Measurements from ENCODE around the gene ATAD3B. TPM values are rescaled to one million over a fixed set of nuclear protein-coding genes. Genes with fewer than 3 reads are reported as not detected.
"Not testable (repeated sequence)": the region's sequence is repeated elsewhere in the genome, so short reads cannot be mapped to it uniquely, and the experiment has no call there.

Gene ATAD3B
- total RNA-seq, 1 experiment from 2014 or later: 104 TPM

- no peak for ATAC-seq
- CTCF ChIA-PET: interaction anchor here (0.7 kb wide), 1 partner anchor 37 kb away, joined by 3 read pairs; no protein-coding TSS in a partner anchor
These were observed 19.2 kb downstream of the ATAD3B start for GRCh38 chr1:1490633-1491230.

GRCh38 chr1:1491601-1492000, 20.0 kb downstream of the ATAD3B start:
- intact Hi-C loops (cut with micrococcal nuclease; ENCODE audit: unreplicated experiment) (no loop called here), in situ Hi-C loops (cut with HindIII; ENCODE audit: low pct_unique_long_range_greater_than_20kb, low sequenced_read_pairs) (no loop called here)
- BruUV-seq (replicated peaks): no TSS peak
- CTCF ChIA-PET: no interaction called here
- no peak overlapping the region for H3K4me3 ChIP-seq (ENCODE audit: low read depth in 2 of 2, low read length in 2 of 2)
- H3K4me1 ChIP-seq (ENCODE audit: control insufficient read depth, insufficient read depth, low read length): no peaks in the 10 kb centered on the region
- POLR2A ChIA-PET: no interaction called here
- TF ChIP-seq, protein P1, sequence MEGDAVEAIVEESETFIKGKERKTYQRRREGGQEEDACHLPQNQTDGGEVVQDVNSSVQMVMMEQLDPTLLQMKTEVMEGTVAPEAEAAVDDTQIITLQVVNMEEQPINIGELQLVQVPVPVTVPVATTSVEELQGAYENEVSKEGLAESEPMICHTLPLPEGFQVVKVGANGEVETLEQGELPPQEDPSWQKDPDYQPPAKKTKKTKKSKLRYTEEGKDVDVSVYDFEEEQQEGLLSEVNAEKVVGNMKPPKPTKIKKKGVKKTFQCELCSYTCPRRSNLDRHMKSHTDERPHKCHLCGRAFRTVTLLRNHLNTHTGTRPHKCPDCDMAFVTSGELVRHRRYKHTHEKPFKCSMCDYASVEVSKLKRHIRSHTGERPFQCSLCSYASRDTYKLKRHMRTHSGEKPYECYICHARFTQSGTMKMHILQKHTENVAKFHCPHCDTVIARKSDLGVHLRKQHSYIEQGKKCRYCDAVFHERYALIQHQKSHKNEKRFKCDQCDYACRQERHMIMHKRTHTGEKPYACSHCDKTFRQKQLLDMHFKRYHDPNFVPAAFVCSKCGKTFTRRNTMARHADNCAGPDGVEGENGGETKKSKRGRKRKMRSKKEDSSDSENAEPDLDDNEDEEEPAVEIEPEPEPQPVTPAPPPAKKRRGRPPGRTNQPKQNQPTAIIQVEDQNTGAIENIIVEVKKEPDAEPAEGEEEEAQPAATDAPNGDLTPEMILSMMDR (IDR thresholded peaks at IDR 0.05): no peak
- TF ChIP-seq POLR2AphosphoS5 (IDR thresholded peaks at IDR 0.05; ENCODE audit: low read depth, low read length) (no peak), SIN3A (IDR thresholded peaks at IDR 0.05; ENCODE audit: borderline replicate concordance, insufficient read depth, low read depth, low read length) (no peak)
- no peak overlapping the region for H3K27ac ChIP-seq (ENCODE audit: low read length)
- DNase-seq (ENCODE audit: low read depth, low spot score): no peak
- peaks cover 6% of the 10 kb centered on the region for H3K36me3 ChIP-seq (ENCODE audit: control insufficient read depth, insufficient read depth, low read length)
- H3K27me3 ChIP-seq (ENCODE audit: control insufficient read depth, insufficient read depth, low read length): no peaks in the 10 kb centered on the region
- ATAC-seq: no peak
- H3K9me3 ChIP-seq (ENCODE audit: control insufficient read depth, insufficient read depth, low read depth, low read length): no peaks in the 10 kb centered on the region

More at GRCh38 chr1:1490633-1491230, 19.2 kb downstream of the ATAD3B start:
- no peaks in the 10 kb centered on the region for H3K4me1 ChIP-seq (ENCODE audit: control insufficient read depth, insufficient read depth, low read length)
- POLR2A ChIA-PET: no interaction called here
- BruUV-seq (replicated peaks): no TSS peak
- no peak for DNase-seq (ENCODE audit: low read depth, low spot score)
- peaks cover 6% of the 10 kb centered on the region for H3K36me3 ChIP-seq (ENCODE audit: control insufficient read depth, insufficient read depth, low read length)
- no peak overlapping the region for H3K27ac ChIP-seq (ENCODE audit: low read length)
- no peak overlapping the region for H3K4me3 ChIP-seq (ENCODE audit: low read depth in 2 of 2, low read length in 2 of 2)
- intact Hi-C loops (cut with micrococcal nuclease; ENCODE audit: unreplicated experiment) (no loop called here), in situ Hi-C loops (cut with HindIII; ENCODE audit: low pct_unique_long_range_greater_than_20kb, low sequenced_read_pairs) (no loop called here)
- H3K27me3 ChIP-seq (ENCODE audit: control insufficient read depth, insufficient read depth, low read length): no peaks in the 10 kb centered on the region
- H3K9me3 ChIP-seq (ENCODE audit: control insufficient read depth, insufficient read depth, low read depth, low read length): no peaks in the 10 kb centered on the region
- TF ChIP-seq, protein P2, sequence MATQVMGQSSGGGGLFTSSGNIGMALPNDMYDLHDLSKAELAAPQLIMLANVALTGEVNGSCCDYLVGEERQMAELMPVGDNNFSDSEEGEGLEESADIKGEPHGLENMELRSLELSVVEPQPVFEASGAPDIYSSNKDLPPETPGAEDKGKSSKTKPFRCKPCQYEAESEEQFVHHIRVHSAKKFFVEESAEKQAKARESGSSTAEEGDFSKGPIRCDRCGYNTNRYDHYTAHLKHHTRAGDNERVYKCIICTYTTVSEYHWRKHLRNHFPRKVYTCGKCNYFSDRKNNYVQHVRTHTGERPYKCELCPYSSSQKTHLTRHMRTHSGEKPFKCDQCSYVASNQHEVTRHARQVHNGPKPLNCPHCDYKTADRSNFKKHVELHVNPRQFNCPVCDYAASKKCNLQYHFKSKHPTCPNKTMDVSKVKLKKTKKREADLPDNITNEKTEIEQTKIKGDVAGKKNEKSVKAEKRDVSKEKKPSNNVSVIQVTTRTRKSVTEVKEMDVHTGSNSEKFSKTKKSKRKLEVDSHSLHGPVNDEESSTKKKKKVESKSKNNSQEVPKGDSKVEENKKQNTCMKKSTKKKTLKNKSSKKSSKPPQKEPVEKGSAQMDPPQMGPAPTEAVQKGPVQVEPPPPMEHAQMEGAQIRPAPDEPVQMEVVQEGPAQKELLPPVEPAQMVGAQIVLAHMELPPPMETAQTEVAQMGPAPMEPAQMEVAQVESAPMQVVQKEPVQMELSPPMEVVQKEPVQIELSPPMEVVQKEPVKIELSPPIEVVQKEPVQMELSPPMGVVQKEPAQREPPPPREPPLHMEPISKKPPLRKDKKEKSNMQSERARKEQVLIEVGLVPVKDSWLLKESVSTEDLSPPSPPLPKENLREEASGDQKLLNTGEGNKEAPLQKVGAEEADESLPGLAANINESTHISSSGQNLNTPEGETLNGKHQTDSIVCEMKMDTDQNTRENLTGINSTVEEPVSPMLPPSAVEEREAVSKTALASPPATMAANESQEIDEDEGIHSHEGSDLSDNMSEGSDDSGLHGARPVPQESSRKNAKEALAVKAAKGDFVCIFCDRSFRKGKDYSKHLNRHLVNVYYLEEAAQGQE (IDR thresholded peaks at IDR 0.05; ENCODE audit: insufficient read depth in 1 of 2, low read depth in 2 of 2, low read length in 1 of 2): no peak
- TF ChIP-seq POLR2AphosphoS5 (IDR thresholded peaks at IDR 0.05; ENCODE audit: low read depth, low read length) (no peak), TCF7L2 (IDR thresholded peaks at IDR 0.05; ENCODE audit: low read depth, low read length) (no peak), SIN3A (IDR thresholded peaks at IDR 0.05; ENCODE audit: borderline replicate concordance, insufficient read depth, low read depth, low read length) (no peak)
- TF ChIP-seq, protein P1 (IDR thresholded peaks at IDR 0.05): no peak

DNA sequence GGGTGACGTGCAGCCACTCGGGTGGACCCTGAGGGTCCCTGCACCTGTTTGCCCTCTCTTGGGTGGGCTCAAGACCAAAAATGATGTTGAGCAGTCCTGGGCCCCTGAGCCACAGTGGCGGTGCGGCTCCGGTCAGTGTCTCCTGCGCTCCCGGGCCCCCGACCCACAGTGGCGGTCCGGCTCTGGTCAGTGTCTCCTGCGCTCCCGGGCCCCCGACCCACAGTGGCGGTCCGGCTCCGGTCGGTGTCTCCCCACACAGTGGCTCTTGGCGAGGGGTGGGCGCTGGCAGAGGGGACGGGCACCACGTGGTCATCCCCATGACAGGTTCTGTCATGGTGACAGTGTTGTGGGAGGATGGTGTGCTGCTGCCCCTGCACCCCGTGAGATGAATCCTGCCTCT, 22.7 kb downstream of the ATAD3B start:
- ATAC-seq; H3K27ac ChIP-seq (ENCODE audit: low read length); H3K27me3 ChIP-seq (ENCODE audit: control insufficient read depth, insufficient read depth, low read length); H3K9me3 ChIP-seq (ENCODE audit: control insufficient read depth, insufficient read depth, low read depth, low read length); intact Hi-C loops (cut with micrococcal nuclease; ENCODE audit: unreplicated experiment); in situ Hi-C loops (cut with HindIII; ENCODE audit: low pct_unique_long_range_greater_than_20kb, low sequenced_read_pairs); DNase-seq (ENCODE audit: low read depth, low spot score); H3K36me3 ChIP-seq (ENCODE audit: control insufficient read depth, insufficient read depth, low read length); POLR2A ChIA-PET; H3K4me3 ChIP-seq (ENCODE audit: low read depth in 2 of 2, low read length in 2 of 2); H3K4me1 ChIP-seq (ENCODE audit: control insufficient read depth, insufficient read depth, low read length); BruUV-seq (replicated peaks): not testable (repeated sequence)
- CTCF ChIA-PET: interaction anchor here (0.7 kb wide), 1 partner anchor 11 kb away, joined by 3 read pairs; no protein-coding TSS in a partner anchor

GRCh38 chr1:1495461-1495975, 24.0 kb downstream of the ATAD3B start:
- CTCF ChIA-PET; BruUV-seq (replicated peaks); H3K36me3 ChIP-seq (ENCODE audit: control insufficient read depth, insufficient read depth, low read length); H3K4me1 ChIP-seq (ENCODE audit: control insufficient read depth, insufficient read depth, low read length); in situ Hi-C loops (cut with HindIII; ENCODE audit: low pct_unique_long_range_greater_than_20kb, low sequenced_read_pairs); DNase-seq (ENCODE audit: low read depth, low spot score); intact Hi-C loops (cut with micrococcal nuclease; ENCODE audit: unreplicated experiment); H3K9me3 ChIP-seq (ENCODE audit: control insufficient read depth, insufficient read depth, low read depth, low read length); ATAC-seq; H3K27me3 ChIP-seq (ENCODE audit: control insufficient read depth, insufficient read depth, low read length); H3K27ac ChIP-seq (ENCODE audit: low read length); H3K4me3 ChIP-seq (ENCODE audit: low read depth in 2 of 2, low read length in 2 of 2); POLR2A ChIA-PET: not testable (repeated sequence)

Measured in Panc1 (cell line).